ENCODE measurements around the gene UBE2D2. TPM values are rescaled to one million over a fixed set of nuclear protein-coding genes. Genes with fewer than 3 reads are reported as not detected.
A peak's percentile ranks its signal among the peaks of the same experiment; 100 is the strongest.

The UBE2D2 gene
- total RNA-seq, 2 experiments from 2014 or later, result 271 to 285 TPM

DNA sequence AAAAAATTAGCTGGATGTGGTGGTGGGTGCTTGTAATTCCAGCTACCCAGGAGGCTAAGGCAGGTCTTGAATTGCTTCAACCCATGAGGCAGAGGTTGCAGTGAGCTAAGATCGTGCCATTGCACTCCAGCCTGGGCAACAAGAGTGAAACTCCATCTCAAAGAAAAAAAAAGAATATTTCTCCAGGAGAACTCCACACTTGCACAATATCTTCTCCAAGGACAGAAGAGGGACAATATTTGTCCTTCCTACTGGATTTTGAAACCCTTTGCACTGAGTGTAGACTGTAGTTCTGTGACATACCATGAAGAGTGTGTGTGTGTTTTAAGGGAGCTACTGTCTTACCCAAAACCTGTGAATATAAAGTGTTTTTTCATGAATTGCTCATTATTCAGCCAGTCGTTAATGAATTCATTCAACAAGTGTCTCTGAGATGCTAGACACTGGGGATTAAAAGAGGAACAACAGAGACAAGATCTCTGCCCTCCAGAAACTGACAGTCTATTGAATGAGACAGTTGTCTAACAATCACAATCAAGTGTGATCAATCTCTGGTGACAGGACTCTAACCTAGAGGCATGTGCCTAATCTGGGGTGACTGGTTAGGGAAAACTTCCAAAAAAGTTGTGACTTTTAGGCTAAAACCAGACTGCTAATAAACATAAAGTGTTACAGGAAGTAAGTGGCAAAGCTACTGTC lies 9.8 kb upstream of the UBE2D2 start:
- no peaks in the 10 kb centered on the region for H3K4me1 Mint-ChIP-seq (ENCODE audit: low read depth)

GRCh38 chr5:139552893-139553575 lies 8.1 kb upstream of the UBE2D2 start:
- Mint-ChIP-seq H3K9me3 (peaks cover 7% of the 10 kb centered on the region), H3K27ac (no peak overlapping the region), H3K4me3 (no peak overlapping the region), H3K27me3 (peaks cover 3% of the 10 kb centered on the region), H3K36me3 (no peaks in the 10 kb centered on the region), H3K4me1 (ENCODE audit: low read depth) (no peaks in the 10 kb centered on the region)
- intact Hi-C loops (cut with micrococcal nuclease), result no loop called here
- POLR2A ChIA-PET, result no interaction called here
- CTCF ChIA-PET, result interaction anchor here (1.7 kb wide), 1 partner anchor 36 kb away, joined by 4 read pairs; no protein-coding TSS in a partner anchor
- no peak for DNase-seq

More for the DNA sequence above, 9.8 kb upstream of the UBE2D2 start:
- H3K4me3 Mint-ChIP-seq, result no peak overlapping the region
- DNase-seq, result no peak
- intact Hi-C loops (cut with micrococcal nuclease), result no loop called here
- H3K27me3 Mint-ChIP-seq, result peaks cover 3% of the 10 kb centered on the region
- ChIA-PET CTCF (interaction anchor here (0.6 to 0.8 kb wide), 2 partner anchors 11 to 12 kb away, joined by 3 to 4 read pairs; no protein-coding TSS in a partner anchor), POLR2A (interaction anchor here (0.6 to 0.8 kb wide), 3 partner anchors 10 to 192 kb away, joined by 3 to 5 read pairs (median 5); partner anchors contain the start of gene UBE2D2)
- H3K27ac Mint-ChIP-seq, result no peak overlapping the region
- no peaks in the 10 kb centered on the region for H3K36me3 Mint-ChIP-seq
- peaks cover 7% of the 10 kb centered on the region for H3K9me3 Mint-ChIP-seq

- Mint-ChIP-seq H3K36me3 (no peaks in the 10 kb centered on the region), H3K9me3 (peaks cover 7% of the 10 kb centered on the region), H3K4me1 (ENCODE audit: low read depth) (no peaks in the 10 kb centered on the region)
Measured at GRCh38 chr5:139554264-139554663, 6.9 kb upstream of the UBE2D2 start.

DNA sequence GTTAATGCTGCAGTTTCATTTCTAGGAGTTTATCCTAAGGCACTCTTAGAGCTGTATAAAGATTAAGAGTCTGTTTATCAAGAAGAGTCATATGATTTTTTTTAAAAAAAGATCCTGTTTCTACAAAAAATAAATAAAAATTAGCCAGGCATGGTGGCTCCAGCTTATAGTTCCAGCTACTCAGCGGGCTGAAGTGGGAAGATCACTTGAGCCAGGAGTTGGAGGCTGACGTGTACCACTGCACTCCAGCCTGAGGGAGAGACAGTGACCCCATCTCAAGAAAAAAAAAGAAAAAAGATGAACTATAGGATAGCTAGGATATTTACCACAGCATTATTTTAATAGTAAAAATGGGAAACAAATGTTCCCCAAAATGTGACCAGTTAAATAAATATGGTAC lies 3.3 kb upstream of the UBE2D2 start:
- Mint-ChIP-seq H3K4me1 (ENCODE audit: low read depth) (peaks cover 6% of the 10 kb centered on the region), H3K27ac (no peak overlapping the region), H3K4me3 (no peak overlapping the region), H3K27me3 (peaks cover 3% of the 10 kb centered on the region), H3K36me3 (peaks cover 11% of the 10 kb centered on the region), H3K9me3 (no peaks in the 10 kb centered on the region)
- ChIA-PET POLR2A (no interaction called here), CTCF (interaction anchor here (0.7 to 1.0 kb wide), 3 partner anchors 15 to 136 kb away, joined by 3 read pairs; no protein-coding TSS in a partner anchor)
- intact Hi-C loops (cut with micrococcal nuclease), result no loop called here
- no peak for DNase-seq

More at GRCh38 chr5:139554264-139554663, 6.9 kb upstream of the UBE2D2 start:
- ChIA-PET CTCF (no interaction called here), POLR2A (no interaction called here)
- H3K4me3 Mint-ChIP-seq, result no peak overlapping the region
- peaks cover 3% of the 10 kb centered on the region for H3K27me3 Mint-ChIP-seq
- no peak for DNase-seq
- no peak overlapping the region for H3K27ac Mint-ChIP-seq
- intact Hi-C loops (cut with micrococcal nuclease), result no loop called here

DNA sequence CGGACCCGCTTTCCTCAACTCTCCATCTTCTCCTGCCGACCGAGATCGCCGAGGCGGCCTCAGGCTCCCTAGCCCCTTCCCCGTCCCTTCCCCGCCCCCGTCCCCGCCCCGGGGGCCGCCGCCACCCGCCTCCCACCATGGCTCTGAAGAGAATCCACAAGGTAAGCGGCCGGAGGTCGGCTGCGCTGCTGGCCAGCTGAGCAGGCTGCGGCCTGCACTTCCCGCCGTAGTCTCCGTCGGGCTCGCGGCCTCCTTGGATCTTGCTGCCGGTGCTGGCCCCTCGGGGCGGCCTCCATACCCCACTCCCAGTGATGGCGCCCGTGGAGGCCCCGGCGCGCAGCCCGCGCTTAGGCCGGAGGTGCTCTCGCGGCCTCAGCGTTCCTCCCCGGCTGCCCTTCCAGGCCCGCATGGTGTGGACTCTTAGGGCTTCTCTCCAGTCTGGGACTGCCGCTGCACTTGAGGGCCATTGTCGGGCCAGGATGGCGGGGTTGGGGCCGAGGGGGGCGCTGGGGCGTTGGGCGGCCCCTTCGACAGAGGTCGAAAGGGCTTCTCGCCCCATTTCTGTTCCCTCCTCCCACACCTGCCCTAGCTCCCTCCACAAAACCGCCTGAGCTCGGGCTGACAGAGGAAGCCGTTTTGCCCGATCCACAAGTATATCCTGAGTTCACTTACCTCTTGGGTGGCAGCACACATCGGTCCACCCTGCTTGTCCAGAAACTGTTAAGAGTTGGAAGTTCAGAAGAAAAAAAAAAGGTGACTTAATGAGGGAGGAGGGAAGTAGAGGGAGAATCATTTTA lies 714 bp downstream of the UBE2D2 start:
- peak; percentile 61 for DNase-seq
- H3K36me3 Mint-ChIP-seq, result peaks cover 33% of the 10 kb centered on the region
- ChIA-PET POLR2A (interaction anchor here (0.7 to 3.0 kb wide), 23 partner anchors 9 to 288 kb away, joined by 3 to 15 read pairs (median 5); partner anchors contain the start of genes DNAJC18 and STING1), CTCF (interaction anchor here (0.6 to 7.0 kb wide), 13 partner anchors 11 to 204 kb away, joined by 3 to 56 read pairs (median 4); no protein-coding TSS in a partner anchor)
- H3K9me3 Mint-ChIP-seq, result no peaks in the 10 kb centered on the region
- H3K4me3 Mint-ChIP-seq, result peak overlapping the region; percentile 90
- intact Hi-C loops (cut with micrococcal nuclease), result loop anchor here (1.0 to 10.0 kb wide), 12 partner anchors 22 to 987 kb away; partner anchors contain the start of genes DNAJC18, HSPA9, MATR3 and PAIP2
- H3K4me1 Mint-ChIP-seq (ENCODE audit: low read depth), result peaks cover 31% of the 10 kb centered on the region
- H3K27ac Mint-ChIP-seq, result peak overlapping the region; percentile 92
- H3K27me3 Mint-ChIP-seq, result no peaks in the 10 kb centered on the region

GRCh38 chr5:139562847-139563246 lies 1.7 kb downstream of the UBE2D2 start:
- Mint-ChIP-seq H3K4me1 (ENCODE audit: low read depth) (peaks cover 38% of the 10 kb centered on the region), H3K4me3 (peak overlapping the region; percentile 90), H3K27me3 (no peaks in the 10 kb centered on the region), H3K9me3 (no peaks in the 10 kb centered on the region), H3K36me3 (peaks cover 35% of the 10 kb centered on the region), H3K27ac (peak overlapping the region; percentile 92)
- ChIA-PET POLR2A (interaction anchor here (0.6 to 3.0 kb wide), 17 partner anchors 8 to 289 kb away, joined by 3 to 15 read pairs (median 4); partner anchors contain the start of genes DNAJC18, SPATA24 and STING1), CTCF (interaction anchor here (0.6 to 7.0 kb wide), 11 partner anchors 12 to 576 kb away, joined by 3 to 56 read pairs (median 4); no protein-coding TSS in a partner anchor)
- intact Hi-C loops (cut with micrococcal nuclease), result loop anchor here (5.0 to 10.0 kb wide), 6 partner anchors 34 to 988 kb away; partner anchors contain the start of genes HSPA9, MATR3 and PAIP2
- DNase-seq, result no peak

DNA sequence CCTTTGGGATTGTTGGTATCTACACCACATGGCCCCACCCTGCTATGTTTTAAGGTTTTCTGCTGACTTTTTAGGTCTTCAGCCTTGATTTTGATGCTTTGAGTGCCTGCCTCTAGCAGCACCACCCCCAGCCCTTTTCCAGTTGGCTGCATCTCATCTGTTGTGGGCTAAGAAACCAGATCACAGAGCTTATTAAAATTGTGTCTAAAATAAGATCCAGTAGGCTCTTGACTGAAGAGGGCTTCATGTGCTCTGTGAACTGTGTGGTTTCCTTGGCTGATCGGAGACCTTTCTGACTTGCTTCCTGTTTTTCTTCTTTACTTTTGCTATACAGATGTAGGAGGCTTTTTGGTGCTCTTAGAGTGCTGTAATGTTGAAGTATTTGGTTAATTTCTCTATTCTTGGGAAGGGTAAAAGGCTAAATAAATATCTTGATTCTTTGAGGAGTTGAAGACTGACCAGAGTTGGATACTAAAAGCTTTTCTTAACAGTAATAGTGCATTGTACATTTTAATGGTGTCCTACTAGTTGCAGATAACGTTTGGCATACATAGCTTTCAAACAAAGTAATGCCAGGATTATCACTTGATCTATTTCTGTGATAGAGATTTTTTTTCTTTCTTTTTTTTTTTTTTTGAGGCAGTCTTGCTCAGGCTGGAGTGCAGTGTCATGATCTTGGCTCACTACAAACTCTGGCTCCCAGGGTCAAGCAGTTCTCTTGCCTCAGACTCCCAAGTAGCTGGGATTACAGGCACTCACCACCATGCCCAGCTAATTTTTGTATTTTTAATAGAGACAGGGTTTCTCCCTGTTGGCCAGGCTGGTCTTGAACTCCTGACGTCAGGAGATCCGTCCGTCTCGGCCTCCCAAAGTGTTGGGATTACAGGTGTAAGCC lies 4.5 kb downstream of the UBE2D2 start:
- H3K9me3 Mint-ChIP-seq, result no peaks in the 10 kb centered on the region
- peak; percentile 49 for DNase-seq
- peaks cover 37% of the 10 kb centered on the region for H3K36me3 Mint-ChIP-seq
- intact Hi-C loops (cut with micrococcal nuclease), result loop anchor here (1.0 to 10.0 kb wide), 2 partner anchors 10 to 991 kb away; partner anchors contain the start of gene HSPA9
- POLR2A ChIA-PET, result interaction anchor here (1.0 to 1.6 kb wide), 3 partner anchors 18 to 152 kb away, joined by 3 to 5 read pairs (median 4); partner anchors contain the start of gene STING1
- H3K27me3 Mint-ChIP-seq, result no peaks in the 10 kb centered on the region
- CTCF ChIA-PET, result interaction anchor here (0.6 to 7.0 kb wide), 6 partner anchors 9 to 200 kb away, joined by 3 to 56 read pairs (median 4); no protein-coding TSS in a partner anchor
- H3K4me1 Mint-ChIP-seq (ENCODE audit: low read depth), result peaks cover 56% of the 10 kb centered on the region
- peak overlapping the region; percentile 97 for H3K27ac Mint-ChIP-seq
- H3K4me3 Mint-ChIP-seq, result peak overlapping the region; percentile 90

DNA sequence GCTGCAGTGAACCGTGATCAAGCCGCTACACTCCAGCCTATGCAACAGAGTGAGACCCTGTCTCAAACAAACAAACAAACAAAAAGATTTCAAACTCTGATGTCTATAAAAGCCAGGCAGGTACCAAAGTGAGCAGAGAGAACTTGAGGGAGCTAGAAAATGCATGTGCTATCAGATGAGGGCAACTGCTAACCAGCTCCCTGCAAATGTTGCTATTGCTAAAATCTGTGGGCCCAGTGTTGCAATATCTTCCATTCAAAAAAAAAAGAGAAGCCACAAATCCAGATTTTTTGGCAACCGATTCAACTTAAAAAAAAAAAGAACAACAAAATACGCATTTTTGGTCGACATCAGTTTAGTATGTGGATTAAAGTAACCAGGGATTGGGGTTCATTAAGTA lies 5.5 kb downstream of the UBE2D2 start:
- Mint-ChIP-seq H3K4me1 (ENCODE audit: low read depth) (peaks cover 62% of the 10 kb centered on the region), H3K36me3 (peaks cover 35% of the 10 kb centered on the region), H3K27ac (peak overlapping the region; percentile 69), H3K27me3 (no peaks in the 10 kb centered on the region), H3K9me3 (no peaks in the 10 kb centered on the region), H3K4me3 (no peak overlapping the region)
- CTCF ChIA-PET, result interaction anchor here (1.1 to 7.0 kb wide), 3 partner anchors 8 to 70 kb away, joined by 3 to 56 read pairs (median 5); no protein-coding TSS in a partner anchor
- POLR2A ChIA-PET, result interaction anchor here (1.4 kb wide), 1 partner anchor 17 kb away, joined by 4 read pairs; no protein-coding TSS in a partner anchor
- DNase-seq, result no peak
- intact Hi-C loops (cut with micrococcal nuclease), result loop anchor here (10.0 kb wide), 1 partner anchor 992 kb away; the partner anchor contains the start of gene HSPA9

DNA sequence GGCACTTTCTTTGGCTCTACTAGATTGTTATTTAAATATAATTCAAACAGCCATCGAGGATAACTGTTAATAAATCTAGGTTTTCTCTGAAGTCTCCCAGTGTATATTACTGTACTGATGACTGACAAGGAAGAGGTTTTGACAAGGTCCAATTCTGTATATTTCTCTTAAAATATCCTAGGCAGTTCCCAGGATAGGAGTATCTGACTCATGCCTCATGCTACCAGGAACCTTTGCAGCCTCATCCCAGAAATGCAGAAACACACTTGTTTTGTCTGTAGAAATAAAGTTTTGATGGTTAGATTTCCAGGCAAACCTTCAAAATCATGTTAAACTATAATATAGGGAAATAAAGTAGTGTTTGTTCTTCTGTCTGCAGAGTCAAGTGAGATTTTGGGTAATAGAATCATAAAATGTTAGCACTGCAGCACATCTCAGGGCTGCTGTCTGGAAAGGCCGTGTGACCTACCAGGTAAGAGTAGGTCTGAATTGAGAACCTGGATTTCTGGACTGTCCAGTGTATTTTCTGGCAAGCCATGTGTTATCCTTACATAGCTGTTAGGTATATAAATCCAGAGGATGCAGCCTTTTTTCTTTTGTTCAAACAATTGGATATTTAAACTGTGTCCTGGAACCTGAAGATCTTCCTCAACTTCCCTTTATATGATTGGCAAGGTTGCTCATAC lies 8.3 kb downstream of the UBE2D2 start:
- Mint-ChIP-seq H3K36me3 (peaks cover 25% of the 10 kb centered on the region), H3K9me3 (no peaks in the 10 kb centered on the region), H3K4me1 (ENCODE audit: low read depth) (peaks cover 71% of the 10 kb centered on the region), H3K27me3 (no peaks in the 10 kb centered on the region), H3K4me3 (no peak overlapping the region), H3K27ac (peak overlapping the region; percentile 54)
- DNase-seq, result no peak
- POLR2A ChIA-PET, result no interaction called here
- intact Hi-C loops (cut with micrococcal nuclease), result loop anchor here (10.0 kb wide), 1 partner anchor 995 kb away; the partner anchor contains the start of gene HSPA9
- CTCF ChIA-PET, result no interaction called here

GRCh38 chr5:139571543-139571942 lies 10.4 kb downstream of the UBE2D2 start:
- Mint-ChIP-seq H3K27ac (peak overlapping the region; percentile 28), H3K36me3 (peaks cover 12% of the 10 kb centered on the region), H3K4me1 (ENCODE audit: low read depth) (peaks cover 73% of the 10 kb centered on the region), H3K9me3 (no peaks in the 10 kb centered on the region), H3K27me3 (no peaks in the 10 kb centered on the region), H3K4me3 (no peak overlapping the region)
- ChIA-PET POLR2A (interaction anchor here (0.6 to 1.2 kb wide), 3 partner anchors 8 to 149 kb away, joined by 3 to 4 read pairs (median 3); no protein-coding TSS in a partner anchor), CTCF (interaction anchor here (0.7 to 1.2 kb wide), 3 partner anchors 60 to 147 kb away, joined by 3 read pairs; no protein-coding TSS in a partner anchor)
- intact Hi-C loops (cut with micrococcal nuclease), result no loop called here
- no peak for DNase-seq
